Glutamatergic neuron (in vitro differentiated cells): Measurements from ENCODE around the gene E2F3. TPM values are rescaled to one million over a fixed set of nuclear protein-coding genes. Genes with fewer than 3 reads are reported as not detected.

Source experiments
- DNase-seq: peaks from one replicate; pipeline ENCODE4 v3.0.0; 2022
- H3K27ac Mint-ChIP-seq: one replicate; pipeline ENCODE4 v1.8.0; 2020; ENCODE audit warnings: mild to moderate bottlenecking, mixed read lengths, inconsistent platforms; ENCODE audit not compliant: unreplicated experiment
- H3K27me3 Mint-ChIP-seq: one replicate; pipeline ENCODE4 v1.8.0; 2020; ENCODE audit warnings: mild to moderate bottlenecking, moderate library complexity, mixed read lengths, inconsistent platforms; ENCODE audit not compliant: unreplicated experiment
- H3K36me3 Mint-ChIP-seq: one replicate; pipeline ENCODE4 v1.8.0; 2020; ENCODE audit warnings: mild to moderate bottlenecking, mixed read lengths, inconsistent platforms; ENCODE audit not compliant: unreplicated experiment
- H3K4me1 Mint-ChIP-seq: one replicate; pipeline ENCODE4 v1.8.0; 2020; ENCODE audit warnings: mild to moderate bottlenecking, low read depth, mixed read lengths, inconsistent platforms; ENCODE audit not compliant: unreplicated experiment
- H3K4me3 Mint-ChIP-seq: one replicate; pipeline ENCODE4 v1.8.0; 2020; ENCODE audit warnings: mild to moderate bottlenecking, mixed read lengths, inconsistent platforms; ENCODE audit not compliant: unreplicated experiment
- H3K9me3 Mint-ChIP-seq: one replicate; pipeline ENCODE4 v1.8.0; 2020; ENCODE audit warnings: mild to moderate bottlenecking, moderate library complexity, mixed read lengths, inconsistent platforms; ENCODE audit not compliant: unreplicated experiment
- total RNA-seq: library from RNA; stranded (reverse); fragmentation: NEBNext Ultra II Directional; extraction: Animal tissue kit (Norgen Biotek cat#: 25700); gene quantifications from one replicate; pipeline ENCODE4 v1.2.1, GENCODE V29; 2021; ENCODE audit not compliant: unreplicated experiment
- TF ChIP-seq, protein P1 (sequence below): fragments of 200-600 bp; sonication (generic); IDR thresholded peaks from one replicate; pipeline ENCODE4 v1.5.0; 2021; ENCODE audit not compliant: partially characterized antibody, unreplicated experiment

The E2F3 gene
- total RNA-seq, 1 donor from 2014 or later: 10.1 TPM

DNA sequence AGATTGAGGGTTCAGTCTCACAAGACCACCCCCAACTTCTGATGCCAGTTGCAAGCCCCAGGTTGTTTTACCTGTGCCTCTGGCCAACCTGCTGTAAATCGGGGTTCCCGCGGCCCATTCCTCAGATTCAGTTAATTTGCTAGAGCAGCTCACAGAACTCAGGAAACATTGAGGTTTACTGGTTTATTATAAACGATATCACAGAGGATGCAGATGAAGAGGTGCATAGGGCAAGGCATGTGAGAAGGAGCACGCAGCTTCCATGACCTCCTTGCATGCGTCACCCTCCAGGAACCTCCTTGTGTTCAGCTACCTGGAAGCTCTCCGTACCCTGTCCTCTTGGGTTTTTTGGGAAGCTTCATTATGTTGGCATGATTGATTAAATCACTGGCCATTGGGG lies 66.5 kb downstream of the E2F3 start:
- no peak for DNase-seq
- no peak overlapping the region for H3K4me3 Mint-ChIP-seq
- no peaks in the 10 kb centered on the region for H3K36me3 Mint-ChIP-seq
- peaks cover 3% of the 10 kb centered on the region for H3K9me3 Mint-ChIP-seq
- H3K4me1 Mint-ChIP-seq: peaks cover 6% of the 10 kb centered on the region
- no peak overlapping the region for H3K27ac Mint-ChIP-seq
- H3K27me3 Mint-ChIP-seq: no peaks in the 10 kb centered on the region
- TF ChIP-seq, protein P1, sequence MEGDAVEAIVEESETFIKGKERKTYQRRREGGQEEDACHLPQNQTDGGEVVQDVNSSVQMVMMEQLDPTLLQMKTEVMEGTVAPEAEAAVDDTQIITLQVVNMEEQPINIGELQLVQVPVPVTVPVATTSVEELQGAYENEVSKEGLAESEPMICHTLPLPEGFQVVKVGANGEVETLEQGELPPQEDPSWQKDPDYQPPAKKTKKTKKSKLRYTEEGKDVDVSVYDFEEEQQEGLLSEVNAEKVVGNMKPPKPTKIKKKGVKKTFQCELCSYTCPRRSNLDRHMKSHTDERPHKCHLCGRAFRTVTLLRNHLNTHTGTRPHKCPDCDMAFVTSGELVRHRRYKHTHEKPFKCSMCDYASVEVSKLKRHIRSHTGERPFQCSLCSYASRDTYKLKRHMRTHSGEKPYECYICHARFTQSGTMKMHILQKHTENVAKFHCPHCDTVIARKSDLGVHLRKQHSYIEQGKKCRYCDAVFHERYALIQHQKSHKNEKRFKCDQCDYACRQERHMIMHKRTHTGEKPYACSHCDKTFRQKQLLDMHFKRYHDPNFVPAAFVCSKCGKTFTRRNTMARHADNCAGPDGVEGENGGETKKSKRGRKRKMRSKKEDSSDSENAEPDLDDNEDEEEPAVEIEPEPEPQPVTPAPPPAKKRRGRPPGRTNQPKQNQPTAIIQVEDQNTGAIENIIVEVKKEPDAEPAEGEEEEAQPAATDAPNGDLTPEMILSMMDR: no peak

DNA sequence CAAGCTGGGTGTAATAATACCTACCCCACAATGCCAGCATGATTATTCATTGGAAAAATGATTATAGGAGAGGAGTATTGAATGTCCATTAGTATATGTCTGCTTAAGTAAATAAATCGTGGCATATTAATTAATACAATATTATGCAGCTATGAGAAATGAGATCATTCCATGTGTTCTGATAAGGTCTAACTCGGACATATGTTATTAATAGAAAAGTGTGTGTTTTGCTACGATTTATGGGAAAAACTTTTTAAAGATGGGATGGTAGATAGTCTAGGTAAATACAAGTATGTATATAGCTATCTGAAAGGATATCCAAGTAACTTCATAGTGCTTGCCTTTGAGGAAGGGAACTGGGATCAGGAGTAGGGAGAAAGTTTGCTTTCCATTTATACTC lies 71.1 kb downstream of the E2F3 start:
- Mint-ChIP-seq H3K4me3 (no peak overlapping the region), H3K27ac (no peak overlapping the region), H3K4me1 (peaks cover 3% of the 10 kb centered on the region), H3K27me3 (peaks cover 1% of the 10 kb centered on the region), H3K9me3 (no peaks in the 10 kb centered on the region), H3K36me3 (no peaks in the 10 kb centered on the region)
- DNase-seq: no peak
- TF ChIP-seq, protein P1: no peak

DNA sequence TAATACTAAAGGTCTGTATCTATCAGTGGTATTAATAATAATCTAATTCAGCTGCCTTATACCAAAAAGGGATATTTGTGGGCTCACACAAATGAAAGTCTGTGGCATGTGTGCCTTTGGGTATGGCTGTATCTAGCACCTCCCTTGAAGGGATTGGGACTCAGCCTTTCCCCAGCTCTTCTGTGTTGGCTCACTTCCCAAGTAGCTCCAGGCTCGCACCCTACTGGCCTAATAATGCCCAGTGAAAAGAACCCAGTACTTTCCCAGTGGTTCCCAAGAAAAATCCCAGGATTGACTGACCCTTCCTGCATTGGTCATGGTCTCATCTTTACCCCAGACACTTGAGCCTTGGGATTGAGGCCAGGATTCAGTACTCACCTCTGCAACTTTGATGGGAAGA lies 71.8 kb downstream of the E2F3 start:
- peaks cover 3% of the 10 kb centered on the region for H3K4me1 Mint-ChIP-seq
- H3K9me3 Mint-ChIP-seq: no peaks in the 10 kb centered on the region
- H3K27ac Mint-ChIP-seq: no peak overlapping the region
- TF ChIP-seq, protein P1: no peak
- no peak overlapping the region for H3K4me3 Mint-ChIP-seq
- DNase-seq: no peak
- peaks cover 1% of the 10 kb centered on the region for H3K27me3 Mint-ChIP-seq
- no peaks in the 10 kb centered on the region for H3K36me3 Mint-ChIP-seq

DNA sequence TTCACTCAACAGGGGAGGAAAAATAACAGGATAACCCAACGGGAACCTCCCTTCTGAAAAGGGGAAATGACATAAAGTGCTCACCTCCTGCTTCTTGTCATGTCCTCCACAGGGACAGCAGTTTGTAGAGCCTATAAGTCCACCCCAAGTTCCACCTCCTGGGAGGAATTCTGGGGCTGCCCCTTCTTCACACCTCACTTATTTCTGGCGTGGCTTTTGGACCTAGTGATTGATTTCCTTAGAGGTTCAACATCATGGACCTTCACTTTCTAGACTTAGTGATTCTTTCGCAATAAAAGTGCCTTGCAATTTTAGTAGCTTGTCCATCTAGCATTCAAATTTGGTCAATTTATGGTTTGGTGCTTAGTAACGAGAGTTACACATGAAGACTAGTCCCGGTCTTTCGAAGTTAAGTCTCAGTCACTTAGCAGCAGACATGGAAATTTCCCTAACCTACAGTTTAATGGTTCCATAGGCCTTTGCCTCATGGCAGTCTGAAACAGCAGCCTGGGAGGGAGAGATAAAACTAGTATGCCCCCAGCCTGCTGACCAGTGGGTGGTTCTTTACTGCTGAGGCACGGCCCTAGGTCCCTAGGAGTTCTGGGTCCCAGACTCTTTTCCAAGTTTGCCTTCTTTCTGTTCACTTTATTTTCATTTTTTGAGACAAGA lies 73.3 kb downstream of the E2F3 start:
- DNase-seq: no peak
- Mint-ChIP-seq H3K4me1 (peaks cover 3% of the 10 kb centered on the region), H3K36me3 (no peaks in the 10 kb centered on the region), H3K27ac (no peak overlapping the region), H3K4me3 (no peak overlapping the region), H3K27me3 (peaks cover 1% of the 10 kb centered on the region), H3K9me3 (no peaks in the 10 kb centered on the region)
- TF ChIP-seq, protein P1: no peak

DNA sequence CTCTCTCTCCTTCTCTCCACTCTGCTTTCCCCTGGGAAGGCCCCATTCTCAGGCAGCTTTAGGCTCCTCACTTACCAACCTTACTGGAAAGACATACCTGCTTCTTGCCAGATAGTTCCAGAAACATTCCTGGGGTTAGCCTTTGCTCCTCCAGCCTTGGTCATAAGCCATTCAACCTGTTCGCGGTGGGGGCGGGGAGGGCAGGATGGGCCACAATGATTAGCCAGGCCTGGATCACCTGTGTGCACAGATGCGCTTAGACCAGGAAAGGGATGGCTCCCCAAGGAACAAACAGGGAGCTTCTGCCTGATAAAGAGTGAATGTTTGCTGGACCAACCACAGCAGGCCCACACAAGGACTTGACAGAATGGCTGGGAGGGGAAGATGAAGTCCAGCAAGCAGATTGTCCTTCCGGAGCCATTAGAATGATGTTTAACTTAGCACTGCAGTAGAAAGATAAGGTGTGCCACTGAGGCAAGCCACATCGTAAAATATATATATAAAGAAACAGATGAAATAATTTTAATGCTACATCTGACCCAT lies 74.9 kb downstream of the E2F3 start:
- no peaks in the 10 kb centered on the region for H3K9me3 Mint-ChIP-seq
- H3K27ac Mint-ChIP-seq: no peak overlapping the region
- peaks cover 1% of the 10 kb centered on the region for H3K27me3 Mint-ChIP-seq
- H3K36me3 Mint-ChIP-seq: no peaks in the 10 kb centered on the region
- no peak for DNase-seq
- TF ChIP-seq, protein P1: no peak
- no peak overlapping the region for H3K4me3 Mint-ChIP-seq
- peaks cover 3% of the 10 kb centered on the region for H3K4me1 Mint-ChIP-seq
